HG03139 (cell line): Measurements from ENCODE around the gene ITPK1.
"Not testable (repeated sequence)": the region's sequence is repeated elsewhere in the genome, so short reads cannot be mapped to it uniquely, and the experiment has no call there.

ENCODE experiments used
- ATAC-seq: cut with Tn5 transposase; IDR thresholded peaks from one replicate; pipeline ENCODE4 v1.9.1; 2021; ENCODE audit not compliant: unreplicated experiment

ITPK1 gene

DNA sequence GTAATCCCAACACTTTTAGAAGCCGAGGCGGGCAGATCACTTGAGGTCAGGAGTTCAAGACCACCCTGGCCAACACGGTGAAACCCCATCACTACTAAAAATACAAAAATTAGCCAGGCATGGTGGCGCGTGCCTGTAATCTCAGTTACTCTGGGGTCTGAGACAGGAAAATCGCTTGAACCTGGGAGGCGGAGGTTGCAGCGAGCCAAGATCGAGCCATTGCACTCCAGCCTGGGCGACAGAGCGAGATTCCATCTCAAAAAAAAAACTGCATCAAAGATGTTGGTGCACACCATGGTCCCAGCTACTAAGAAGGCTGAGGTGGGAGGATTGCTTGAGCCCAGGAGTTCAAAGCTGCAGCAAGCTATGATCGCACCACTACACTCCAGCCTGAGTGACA, 53.7 kb downstream of the ITPK1 start:
- ATAC-seq, result not testable (repeated sequence)

- no peak for ATAC-seq
These were observed 54.2 kb downstream of the ITPK1 start for GRCh38 chr14:93061380-93062012.

DNA sequence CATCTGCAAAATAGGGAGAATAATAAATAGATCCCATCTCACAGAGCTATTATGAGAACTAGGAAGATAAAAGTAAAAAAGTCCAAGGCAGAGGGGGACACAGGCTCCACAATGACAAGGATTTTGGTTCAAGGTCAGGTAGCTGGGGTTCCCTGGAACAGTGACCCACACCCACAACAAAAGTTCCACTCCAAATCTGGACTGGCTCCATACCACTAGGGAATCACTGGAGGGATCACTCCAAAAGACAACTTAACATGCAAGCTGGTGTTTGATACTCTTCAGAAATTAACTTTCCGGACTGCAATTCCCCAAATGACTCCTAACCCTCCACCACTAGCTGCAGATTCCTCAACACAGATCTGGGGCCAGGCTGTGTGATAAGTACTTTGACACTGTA, 54.9 kb downstream of the ITPK1 start:
- ATAC-seq, result no peak

- ATAC-seq, result no peak
These were observed 55.7 kb downstream of the ITPK1 start for GRCh38 chr14:93059917-93060545.

DNA sequence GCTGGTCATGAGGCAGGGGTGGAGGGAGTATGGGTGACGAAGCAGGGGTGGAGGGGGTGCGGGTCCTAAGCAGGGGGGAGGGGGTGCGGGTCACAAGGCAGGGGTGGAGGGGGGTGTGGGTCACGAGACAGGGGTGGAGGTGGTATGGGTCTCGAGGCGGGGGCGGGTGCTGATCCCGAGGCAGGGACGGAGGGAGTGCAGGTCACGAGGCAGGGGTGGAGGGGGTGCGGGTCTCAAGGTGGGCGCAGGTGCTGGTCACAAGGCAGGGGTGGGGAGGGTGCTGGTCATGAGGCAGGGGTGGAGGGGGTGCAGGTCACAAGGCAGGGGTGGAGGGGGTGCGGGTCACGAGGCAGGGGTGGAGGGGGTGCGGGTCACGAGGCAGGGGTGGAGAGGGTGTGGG, 56.5 kb downstream of the ITPK1 start:
- ATAC-seq, result no peak

DNA sequence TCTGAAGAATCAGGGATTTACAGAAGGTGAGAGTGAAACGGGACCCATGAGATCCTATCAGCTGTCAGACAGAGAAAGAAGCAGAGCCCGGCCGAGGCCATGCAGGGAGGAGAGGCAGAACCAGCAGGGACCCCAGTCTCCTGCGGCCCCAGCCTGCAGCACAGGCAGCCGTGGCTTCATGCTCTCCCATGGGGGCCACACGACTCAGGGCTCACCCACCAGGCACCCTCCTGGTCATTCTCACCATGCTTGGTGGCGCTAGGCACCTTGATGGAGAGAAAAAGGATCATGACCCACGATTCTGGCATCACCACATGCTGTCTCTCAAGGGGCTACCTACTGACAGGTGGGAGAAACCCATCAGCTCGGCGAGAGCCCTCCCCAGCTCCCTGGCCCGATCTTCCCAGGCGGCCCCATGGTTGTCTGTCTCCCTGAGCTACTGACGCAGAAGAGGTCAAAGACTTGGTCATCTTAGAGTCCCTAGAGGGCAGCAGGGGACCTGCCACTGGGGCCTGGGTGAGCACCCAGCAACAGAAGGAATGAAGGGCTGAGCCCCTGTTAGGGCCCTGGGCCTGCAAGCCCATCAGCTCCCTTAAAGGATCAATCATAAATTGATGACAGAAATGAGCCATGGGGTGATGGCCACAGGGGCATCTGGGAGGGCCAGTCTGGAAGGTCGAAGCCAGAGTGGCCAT, 58.0 kb downstream of the ITPK1 start:
- ATAC-seq, result no peak

DNA sequence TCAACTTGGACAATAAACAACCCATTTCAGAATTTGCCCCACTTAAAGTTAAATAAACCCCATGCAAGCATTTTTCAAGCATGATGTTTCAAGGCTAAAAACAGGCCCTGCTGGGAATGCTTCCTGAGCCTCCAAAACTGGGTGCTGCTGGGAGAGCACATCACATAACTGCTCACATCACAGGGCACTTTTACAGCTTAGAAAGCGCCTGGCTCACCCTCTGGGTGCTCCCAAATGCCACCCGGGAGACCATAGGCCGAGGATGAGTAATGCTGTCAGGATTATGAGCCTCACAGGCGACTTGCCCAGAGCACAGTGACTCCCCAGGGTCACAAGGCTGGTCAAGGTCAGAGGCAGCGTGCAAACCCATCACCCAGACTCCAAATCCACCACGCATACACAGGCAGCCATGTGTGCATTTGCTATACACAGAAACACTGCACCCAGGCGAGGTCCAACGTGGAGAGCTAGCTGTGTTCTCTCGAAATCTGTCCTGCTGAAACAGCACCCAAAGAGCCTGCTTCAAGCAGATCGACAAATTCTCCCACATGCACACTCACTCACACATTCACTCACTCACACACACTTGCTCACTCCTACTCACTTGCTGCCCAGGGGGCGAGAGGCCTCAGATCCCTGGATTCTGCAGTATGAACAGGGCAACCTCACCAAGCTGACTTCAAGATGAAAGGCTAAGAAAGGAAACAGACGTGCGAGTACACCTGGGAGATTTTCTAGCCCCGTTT, 58.7 kb downstream of the ITPK1 start:
- ATAC-seq, result no peak

GRCh38 chr14:93056166-93056839, 59.4 kb downstream of the ITPK1 start:
- ATAC-seq, result no peak

DNA sequence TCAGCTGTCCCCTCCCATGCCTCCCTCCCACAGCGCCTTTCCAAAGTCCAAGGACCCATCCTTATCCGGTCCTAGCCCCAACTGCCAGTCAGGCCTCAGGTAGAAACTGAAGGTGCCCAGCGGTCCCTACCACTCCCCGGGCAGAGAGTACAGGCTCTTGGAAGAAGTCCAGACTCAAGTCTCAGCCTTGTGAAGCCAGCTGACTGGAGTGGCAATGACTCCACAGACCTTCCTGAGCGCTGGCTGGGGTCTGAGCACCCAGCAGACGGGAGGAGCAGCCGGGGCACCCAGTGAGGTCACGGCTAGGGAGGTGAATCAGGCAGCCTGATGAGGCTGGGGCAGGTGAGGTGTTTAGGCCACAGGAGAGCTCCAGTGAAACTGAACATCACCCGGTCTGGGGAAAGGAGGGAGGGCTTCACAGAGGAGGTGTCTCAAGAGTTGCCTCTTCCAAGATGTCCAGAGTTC, 60.0 kb downstream of the ITPK1 start:
- ATAC-seq, result no peak

- ATAC-seq, result no peak
These were observed 60.8 kb downstream of the ITPK1 start for GRCh38 chr14:93054876-93055275.

GRCh38 chr14:93054006-93054405, 61.7 kb downstream of the ITPK1 start:
- no peak for ATAC-seq

- no peak for ATAC-seq
These were observed 63.9 kb downstream of the ITPK1 start for GRCh38 chr14:93051600-93052546.

GRCh38 chr14:93050761-93051160, 65.0 kb downstream of the ITPK1 start:
- ATAC-seq, result no peak

GRCh38 chr14:93049867-93050331, 65.8 kb downstream of the ITPK1 start:
- no peak for ATAC-seq

DNA sequence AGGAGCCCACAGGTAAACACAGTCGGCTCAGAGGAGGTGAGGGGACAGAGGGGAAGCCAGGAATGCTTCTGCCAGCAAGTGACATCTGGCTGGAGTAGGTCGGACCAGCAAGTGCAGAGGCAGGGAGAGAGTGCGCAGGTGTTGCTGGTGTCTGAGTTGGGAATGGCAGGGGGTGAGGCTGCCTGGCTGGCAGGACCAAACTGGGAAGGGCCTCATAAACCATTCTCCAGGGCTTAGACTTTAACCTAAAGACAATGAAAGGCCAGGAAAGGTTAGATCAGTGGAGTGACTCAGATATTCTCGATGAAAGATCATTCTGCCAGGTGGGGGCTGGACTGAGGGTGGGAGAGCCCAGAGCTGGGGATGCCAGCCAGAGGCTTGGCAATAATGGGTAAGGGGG, 66.4 kb downstream of the ITPK1 start:
- no peak for ATAC-seq

DNA sequence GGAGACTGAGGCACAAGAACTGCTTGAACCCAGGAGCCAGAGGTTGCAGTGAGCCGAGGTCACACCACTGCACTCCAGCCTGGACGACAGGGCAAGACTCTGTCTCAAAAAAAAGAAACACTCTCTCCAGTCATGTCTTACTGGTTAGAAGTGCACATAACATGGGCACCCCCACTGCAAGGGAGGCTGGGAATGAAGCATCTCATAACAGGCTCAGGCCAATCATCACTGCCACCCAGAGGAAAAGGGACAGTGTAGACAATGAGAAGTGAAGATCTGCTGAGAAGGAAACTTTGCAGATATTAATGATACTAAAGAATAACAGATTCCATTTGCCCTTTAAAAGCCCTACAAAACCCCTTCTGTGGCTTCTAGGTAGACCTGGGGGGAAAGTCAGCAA, 66.9 kb downstream of the ITPK1 start:
- no peak for ATAC-seq

DNA sequence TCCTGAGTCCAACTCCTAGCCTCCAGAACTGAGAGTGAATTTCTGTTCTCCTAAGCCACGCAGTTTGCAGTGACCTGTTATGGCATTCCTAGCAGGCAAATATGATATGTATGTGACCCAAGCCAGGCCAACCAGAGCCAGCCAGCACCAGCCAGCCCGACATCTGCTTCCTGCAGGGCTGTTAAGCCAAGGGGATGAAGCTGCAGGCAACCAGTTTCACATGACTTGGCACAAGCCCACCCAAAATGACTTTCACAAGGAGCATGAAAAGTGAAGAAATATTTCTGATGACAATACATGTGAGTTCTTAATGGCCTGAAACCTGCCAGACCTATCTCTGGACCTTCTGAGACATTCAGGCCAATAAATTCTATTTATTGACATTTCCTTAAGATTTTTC, 68.1 kb downstream of the ITPK1 start:
- no peak for ATAC-seq

DNA sequence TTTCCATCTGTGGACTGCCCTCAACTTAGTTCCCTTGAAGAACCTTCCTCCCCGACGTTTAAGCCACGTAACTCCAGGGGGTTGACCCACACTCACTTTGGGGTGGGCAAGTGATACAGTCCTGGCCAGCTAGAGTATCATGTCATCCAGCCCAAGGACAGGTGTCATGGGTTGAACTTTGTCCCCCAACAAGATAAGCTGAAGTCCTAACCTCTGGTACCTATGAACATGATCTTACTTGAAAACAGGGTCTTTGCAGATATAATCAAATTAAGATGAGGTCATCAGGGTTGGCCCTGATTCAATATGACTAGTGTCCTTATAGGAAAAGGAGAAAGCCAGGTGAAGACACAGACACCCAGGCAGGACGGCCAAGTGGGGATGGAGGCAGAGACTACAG, 68.6 kb downstream of the ITPK1 start:
- ATAC-seq, result no peak

- ATAC-seq, result no peak
These were observed 69.0 kb downstream of the ITPK1 start for GRCh38 chr14:93046705-93047050.
